ENCODE results near the gene MYH10. TPM values are rescaled to one million over a fixed set of nuclear protein-coding genes. Genes with fewer than 3 reads are reported as not detected.

Gene MYH10
- total and polyA plus RNA-seq, 4 donors, result 9.1 to 79.1 (median 25.9) TPM

DNA sequence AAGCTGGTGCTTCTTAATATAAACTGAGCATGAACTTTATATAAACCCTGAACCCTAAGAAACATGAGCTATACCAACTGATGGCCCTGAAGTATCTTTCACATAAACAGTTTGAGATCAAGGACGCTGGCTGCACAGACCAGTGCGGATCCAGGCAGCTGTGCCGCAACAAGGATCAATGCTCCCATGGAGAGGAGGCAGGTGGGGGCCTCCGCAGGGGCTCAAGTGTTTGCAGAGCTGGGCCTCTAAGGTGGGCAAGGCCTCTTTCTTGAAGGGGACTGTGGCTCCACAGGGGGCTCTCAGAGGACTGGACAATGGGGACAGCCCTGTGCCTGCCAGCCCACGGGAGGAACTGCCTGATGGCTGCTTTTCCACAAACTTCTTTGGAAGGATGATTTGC is 148.8 kb downstream of the MYH10 start (continued):
- TF ChIP-seq REST (IDR thresholded peaks at IDR 0.05), result no peak
- TF ChIP-seq FOXA2 (IDR thresholded peaks at IDR 0.05), result no peak
- no peak for TF ChIP-seq NR2F2 (IDR thresholded peaks at IDR 0.05)
- TF ChIP-seq ATF3 (IDR thresholded peaks at IDR 0.05), result no peak
- no peak for TF ChIP-seq YY1 (IDR thresholded peaks at IDR 0.05)
- TF ChIP-seq RAD21 (IDR thresholded peaks at IDR 0.05), result no peak
- no peak for TF ChIP-seq HNF4G (IDR thresholded peaks at IDR 0.05)
- no peak for TF ChIP-seq EGR1 (IDR thresholded peaks at IDR 0.05; ENCODE audit: low read depth in 2 of 2)
- TF ChIP-seq, protein P1, sequence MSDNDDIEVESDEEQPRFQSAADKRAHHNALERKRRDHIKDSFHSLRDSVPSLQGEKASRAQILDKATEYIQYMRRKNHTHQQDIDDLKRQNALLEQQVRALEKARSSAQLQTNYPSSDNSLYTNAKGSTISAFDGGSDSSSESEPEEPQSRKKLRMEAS (IDR thresholded peaks at IDR 0.05), result no peak

DNA sequence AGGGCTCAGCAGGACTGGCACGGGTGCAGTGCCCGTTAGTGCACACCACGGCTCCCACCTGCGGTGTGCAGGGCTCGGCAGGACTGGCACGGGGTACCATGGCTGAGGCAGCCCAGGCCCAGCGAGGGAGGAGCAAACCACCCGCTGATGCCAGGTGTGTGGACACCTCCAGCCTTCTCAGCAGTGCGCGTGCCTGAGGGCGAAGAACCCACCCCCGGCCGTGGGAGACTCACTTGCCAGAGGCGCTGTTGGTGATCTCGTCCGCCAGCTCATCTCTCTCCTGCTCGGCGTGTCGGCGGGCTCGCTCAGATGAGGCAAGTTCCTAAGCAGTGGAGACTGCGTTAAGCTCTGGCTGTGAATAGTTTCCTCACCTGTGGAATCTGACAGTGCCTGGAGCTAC is 149.4 kb downstream of the MYH10 start:
- Histone ChIP-seq H3K27me3 (ENCODE audit: control insufficient read depth in 4 of 4, insufficient read depth in 4 of 4, low read length in 3 of 4) (no peaks in the 10 kb centered on the region), H3K4me3 (ENCODE audit: low read depth in 1 of 3, low read length in 3 of 3) (no peak overlapping the region), H3K36me3 (ENCODE audit: control insufficient read depth in 4 of 4, insufficient read depth in 3 of 4, low read depth in 1 of 4, low read length in 3 of 4) (peaks cover 0 to 41% (median 25%) of the 10 kb centered on the region in 4 donors), H3K9ac (ENCODE audit: low read depth in 1 of 2, low read length in 2 of 2) (no peak overlapping the region), H3K27ac (ENCODE audit: low read depth in 1 of 2, low read length in 2 of 2) (no peak overlapping the region), H3K4me1 (ENCODE audit: control insufficient read depth in 4 of 4, insufficient read depth in 4 of 4, low read length in 3 of 4) (peaks cover 3 to 23% (median 16%) of the 10 kb centered on the region in 4 donors), H3K9me3 (ENCODE audit: control insufficient read depth in 4 of 4, low read length in 3 of 4) (no peaks in the 10 kb centered on the region)
- WGBS, result 96% methylated on average over 21 of the region's 22 CpGs
- TF ChIP-seq FOXA1 (IDR thresholded peaks at IDR 0.05) (no peak), TAF1 (conservative IDR thresholded peaks at IDR 0.05) (no peak)
- DNase-seq (ENCODE audit: low spot score), result no peak

- no peak overlapping the region for H3K27ac ChIP-seq (ENCODE audit: low read depth in 1 of 2, low read length in 2 of 2)
- TF ChIP-seq HNF4G (IDR thresholded peaks at IDR 0.05) (no peak), FOXA1 (IDR thresholded peaks at IDR 0.05) (no peak), REST (IDR thresholded peaks at IDR 0.05) (no peak), RXRA (IDR thresholded peaks at IDR 0.05) (no peak), RAD21 (IDR thresholded peaks at IDR 0.05) (no peak), HNF4A (conservative IDR thresholded peaks at IDR 0.05) (no peak), FOXA2 (IDR thresholded peaks at IDR 0.05) (no peak), NR2F2 (IDR thresholded peaks at IDR 0.05) (no peak), ATF3 (IDR thresholded peaks at IDR 0.05) (no peak), YY1 (IDR thresholded peaks at IDR 0.05) (no peak), JUND (IDR thresholded peaks at IDR 0.05) (no peak), GABPA (IDR thresholded peaks at IDR 0.05 in 1 of 2, conservative IDR thresholded peaks at IDR 0.05 in 1 of 2) (no peak), SP1 (IDR thresholded peaks at IDR 0.05) (no peak), EGR1 (IDR thresholded peaks at IDR 0.05; ENCODE audit: low read depth in 2 of 2) (no peak), TAF1 (conservative IDR thresholded peaks at IDR 0.05) (no peak)
- TF ChIP-seq, protein P2, sequence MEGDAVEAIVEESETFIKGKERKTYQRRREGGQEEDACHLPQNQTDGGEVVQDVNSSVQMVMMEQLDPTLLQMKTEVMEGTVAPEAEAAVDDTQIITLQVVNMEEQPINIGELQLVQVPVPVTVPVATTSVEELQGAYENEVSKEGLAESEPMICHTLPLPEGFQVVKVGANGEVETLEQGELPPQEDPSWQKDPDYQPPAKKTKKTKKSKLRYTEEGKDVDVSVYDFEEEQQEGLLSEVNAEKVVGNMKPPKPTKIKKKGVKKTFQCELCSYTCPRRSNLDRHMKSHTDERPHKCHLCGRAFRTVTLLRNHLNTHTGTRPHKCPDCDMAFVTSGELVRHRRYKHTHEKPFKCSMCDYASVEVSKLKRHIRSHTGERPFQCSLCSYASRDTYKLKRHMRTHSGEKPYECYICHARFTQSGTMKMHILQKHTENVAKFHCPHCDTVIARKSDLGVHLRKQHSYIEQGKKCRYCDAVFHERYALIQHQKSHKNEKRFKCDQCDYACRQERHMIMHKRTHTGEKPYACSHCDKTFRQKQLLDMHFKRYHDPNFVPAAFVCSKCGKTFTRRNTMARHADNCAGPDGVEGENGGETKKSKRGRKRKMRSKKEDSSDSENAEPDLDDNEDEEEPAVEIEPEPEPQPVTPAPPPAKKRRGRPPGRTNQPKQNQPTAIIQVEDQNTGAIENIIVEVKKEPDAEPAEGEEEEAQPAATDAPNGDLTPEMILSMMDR (IDR thresholded peaks at IDR 0.05; ENCODE audit: low read depth, low read length, missing input control), result no peak
- TF ChIP-seq, protein P1 (IDR thresholded peaks at IDR 0.05), result no peak
Measured at GRCh38 chr17:8480011-8480976, 150.2 kb downstream of the MYH10 start.

More at GRCh38 chr17:8480011-8480976, 150.2 kb downstream of the MYH10 start:
- Histone ChIP-seq H3K4me1 (ENCODE audit: control insufficient read depth in 4 of 4, insufficient read depth in 4 of 4, low read length in 3 of 4) (peaks cover 3 to 23% (median 16%) of the 10 kb centered on the region in 4 donors), H3K9me3 (ENCODE audit: control insufficient read depth in 4 of 4, low read length in 3 of 4) (no peaks in the 10 kb centered on the region), H3K27me3 (ENCODE audit: control insufficient read depth in 4 of 4, insufficient read depth in 4 of 4, low read length in 3 of 4) (no peaks in the 10 kb centered on the region), H3K36me3 (ENCODE audit: control insufficient read depth in 4 of 4, insufficient read depth in 3 of 4, low read depth in 1 of 4, low read length in 3 of 4) (peaks cover 0 to 42% (median 26%) of the 10 kb centered on the region in 4 donors), H3K4me3 (ENCODE audit: low read depth in 1 of 3, low read length in 3 of 3) (no peak overlapping the region), H3K9ac (ENCODE audit: low read depth in 1 of 2, low read length in 2 of 2) (no peak overlapping the region)
- WGBS, result 92% methylated on average over 33 of the region's 33 CpGs
- DNase-seq (ENCODE audit: low spot score), result no peak

Measured in liver (tissue), 9 donors.